SK-N-SH treated with all-trans-retinoic acid at 6 μM for 48 hours (cell line): ENCODE results near the gene RET.

Source experiments
- ARNTL ChIP-seq: fragments of 450-650 bp; formaldehyde crosslinking; IDR thresholded peaks from 2 replicates; pipeline ENCODE4 v1.5.0; 2020; ENCODE audit warnings: low read depth, mild to moderate bottlenecking, moderate library complexity, borderline replicate concordance
- CREB5 ChIP-seq: fragments of 250-450 bp; sonication (Bioruptor Pico); IDR thresholded peaks from 2 replicates; pipeline ENCODE4 v1.5.1; 2020; ENCODE audit warnings: low read depth, mild to moderate bottlenecking, moderate library complexity
- ISL1 ChIP-seq: fragments of 250-450 bp; sonication (Bioruptor Pico); IDR thresholded peaks from 2 replicates; pipeline ENCODE4 v2.1.2; 2022; ENCODE audit warnings: mild to moderate bottlenecking, moderate library complexity
- PATZ1 ChIP-seq: fragments of 250-450 bp; sonication (Bioruptor Pico); IDR thresholded peaks from 2 replicates; pipeline ENCODE4 v1.8.0; 2020; ENCODE audit warnings: mild to moderate bottlenecking, moderate library complexity, borderline replicate concordance
- PPARA ChIP-seq: fragments of 250-450 bp; sonication (Bioruptor Pico); IDR thresholded peaks from 2 replicates; pipeline ENCODE4 v1.5.0; 2020; ENCODE audit warnings: mild to moderate bottlenecking, borderline replicate concordance
- TCF4 ChIP-seq: fragments of 250-450 bp; sonication (Bioruptor Pico); IDR thresholded peaks from 2 replicates; pipeline ENCODE4 v1.8.0; 2021; ENCODE audit warnings: mild to moderate bottlenecking, moderate library complexity, borderline replicate concordance
- TOX ChIP-seq: fragments of 250-450 bp; sonication (Bioruptor Pico); IDR thresholded peaks from 2 replicates; pipeline ENCODE4 v1.8.0; 2021; ENCODE audit warnings: mild to moderate bottlenecking, moderate library complexity, borderline replicate concordance
- ZFP3 ChIP-seq: fragments of 250-450 bp; sonication (Bioruptor Pico); IDR thresholded peaks from 2 replicates; pipeline ENCODE4 v1.5.0; 2020; ENCODE audit warnings: mild to moderate bottlenecking, moderate library complexity
- ZFP30 ChIP-seq: fragments of 450-650 bp; formaldehyde crosslinking; IDR thresholded peaks from 2 replicates; pipeline ENCODE4 v1.5.0; 2022; ENCODE audit warnings: mild to moderate bottlenecking, moderate library complexity
- ZNF8 ChIP-seq: fragments of 450-650 bp; formaldehyde crosslinking; IDR thresholded peaks from 2 replicates; pipeline ENCODE4 v1.5.0; 2020; ENCODE audit warnings: mild to moderate bottlenecking, moderate library complexity
- TF ChIP-seq, protein P1 (sequence below): fragments of 250-450 bp; sonication (Bioruptor Pico); IDR thresholded peaks from 2 replicates; pipeline ENCODE4 v1.5.1; 2021; ENCODE audit warnings: mild to moderate bottlenecking, moderate library complexity
- TF ChIP-seq, protein P2 (sequence below): fragments of 250-450 bp; sonication (Bioruptor Pico); IDR thresholded peaks from 2 replicates; pipeline ENCODE4 v1.8.0; 2021; ENCODE audit warnings: low read depth, mild to moderate bottlenecking, moderate library complexity, borderline replicate concordance

GRCh38 chr10:43110338-43111071 lies 33.6 kb downstream of the RET start:
- TF ChIP-seq PATZ1 (CRISPR knock-in tag) (no peak), ISL1 (CRISPR knock-in tag) (no peak), ARNTL (CRISPR knock-in tag) (no peak), ZNF8 (no peak), ZFP30 (CRISPR knock-in tag) (no peak), TOX (CRISPR knock-in tag) (no peak), ZFP3 (CRISPR knock-in tag) (no peak), CREB5 (CRISPR knock-in tag) (no peak), PPARA (CRISPR knock-in tag) (no peak), TCF4 (CRISPR knock-in tag) (no peak)
- TF ChIP-seq, protein P1, sequence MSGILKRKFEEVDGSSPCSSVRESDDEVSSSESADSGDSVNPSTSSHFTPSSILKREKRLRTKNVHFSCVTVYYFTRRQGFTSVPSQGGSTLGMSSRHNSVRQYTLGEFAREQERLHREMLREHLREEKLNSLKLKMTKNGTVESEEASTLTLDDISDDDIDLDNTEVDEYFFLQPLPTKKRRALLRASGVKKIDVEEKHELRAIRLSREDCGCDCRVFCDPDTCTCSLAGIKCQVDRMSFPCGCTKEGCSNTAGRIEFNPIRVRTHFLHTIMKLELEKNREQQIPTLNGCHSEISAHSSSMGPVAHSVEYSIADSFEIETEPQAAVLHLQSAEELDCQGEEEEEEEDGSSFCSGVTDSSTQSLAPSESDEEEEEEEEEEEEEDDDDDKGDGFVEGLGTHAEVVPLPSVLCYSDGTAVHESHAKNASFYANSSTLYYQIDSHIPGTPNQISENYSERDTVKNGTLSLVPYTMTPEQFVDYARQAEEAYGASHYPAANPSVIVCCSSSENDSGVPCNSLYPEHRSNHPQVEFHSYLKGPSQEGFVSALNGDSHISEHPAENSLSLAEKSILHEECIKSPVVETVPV (CRISPR knock-in tag), result no peak
- TF ChIP-seq, protein P2, sequence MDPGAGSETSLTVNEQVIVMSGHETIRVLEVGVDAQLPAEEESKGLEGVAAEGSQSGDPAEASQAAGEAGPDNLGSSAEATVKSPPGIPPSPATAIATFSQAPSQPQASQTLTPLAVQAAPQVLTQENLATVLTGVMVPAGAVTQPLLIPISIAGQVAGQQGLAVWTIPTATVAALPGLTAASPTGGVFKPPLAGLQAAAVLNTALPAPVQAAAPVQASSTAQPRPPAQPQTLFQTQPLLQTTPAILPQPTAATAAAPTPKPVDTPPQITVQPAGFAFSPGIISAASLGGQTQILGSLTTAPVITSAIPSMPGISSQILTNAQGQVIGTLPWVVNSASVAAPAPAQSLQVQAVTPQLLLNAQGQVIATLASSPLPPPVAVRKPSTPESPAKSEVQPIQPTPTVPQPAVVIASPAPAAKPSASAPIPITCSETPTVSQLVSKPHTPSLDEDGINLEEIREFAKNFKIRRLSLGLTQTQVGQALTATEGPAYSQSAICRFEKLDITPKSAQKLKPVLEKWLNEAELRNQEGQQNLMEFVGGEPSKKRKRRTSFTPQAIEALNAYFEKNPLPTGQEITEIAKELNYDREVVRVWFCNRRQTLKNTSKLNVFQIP (CRISPR knock-in tag), result no peak
